HG03097 (cell line): Measurements from ENCODE around the gene LITAF.
"Not testable (repeated sequence)": the region's sequence is repeated elsewhere in the genome, so short reads cannot be mapped to it uniquely, and the experiment has no call there.

Experiments used
- ATAC-seq: cut with Tn5 transposase; IDR thresholded peaks from one replicate; pipeline ENCODE4 v1.9.1; 2021; ENCODE audit not compliant: unreplicated experiment, low FRiP score

LITAF gene

DNA sequence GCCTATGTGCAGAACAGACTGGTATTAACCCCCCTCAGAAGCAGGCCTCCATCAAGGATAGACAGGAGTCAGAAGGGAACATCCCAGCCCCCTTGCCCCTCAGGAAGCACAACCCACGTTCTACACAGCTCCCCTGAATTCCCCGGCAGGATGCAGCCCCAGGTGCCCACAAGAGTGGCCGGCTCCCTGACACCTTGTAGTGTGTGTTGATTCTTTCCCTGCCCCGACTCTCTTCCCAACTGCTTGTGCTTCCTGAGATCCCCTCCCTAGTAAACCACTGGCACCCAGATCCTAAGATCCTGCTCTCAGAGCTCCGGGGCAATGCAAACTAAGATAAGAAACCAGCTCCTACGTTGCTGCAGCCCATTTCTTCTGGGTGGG, 34.8 kb upstream of the LITAF start:
- no peak for ATAC-seq

DNA sequence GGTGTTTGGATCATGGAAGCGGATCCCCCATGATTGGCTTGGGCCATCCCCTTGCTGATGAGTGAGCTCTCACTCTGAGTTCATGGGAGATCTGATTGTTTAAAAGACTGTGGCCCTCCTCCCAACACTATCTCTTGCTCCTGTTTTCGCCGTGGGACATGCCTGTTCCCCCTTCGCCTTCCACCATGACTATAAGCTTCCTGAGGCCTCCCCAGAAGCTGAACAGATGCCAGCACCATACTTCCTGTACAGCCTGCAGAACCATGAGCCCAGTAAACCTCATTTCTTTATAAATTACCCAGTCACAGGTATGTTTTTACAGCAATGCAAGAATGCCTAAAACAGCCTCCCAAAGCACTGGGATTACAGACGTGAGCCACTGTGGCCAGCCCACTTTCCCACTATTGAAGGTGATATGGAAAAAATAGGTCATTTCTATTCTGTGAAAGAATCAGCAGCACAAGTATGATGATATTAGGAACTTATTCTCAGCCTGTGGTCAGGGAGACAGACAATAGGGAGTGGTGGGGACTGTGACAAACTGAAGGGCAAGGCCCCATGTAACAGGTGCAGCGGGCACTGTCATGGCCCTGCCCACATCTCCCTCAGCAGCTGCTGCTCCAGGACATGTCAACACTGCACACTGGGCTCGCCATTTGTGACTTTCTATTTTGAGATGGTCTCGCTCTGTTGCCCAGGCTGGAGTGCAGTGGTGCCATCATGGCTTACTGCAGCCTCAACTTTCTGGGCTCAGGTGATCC, 33.7 kb upstream of the LITAF start:
- ATAC-seq: no peak

DNA sequence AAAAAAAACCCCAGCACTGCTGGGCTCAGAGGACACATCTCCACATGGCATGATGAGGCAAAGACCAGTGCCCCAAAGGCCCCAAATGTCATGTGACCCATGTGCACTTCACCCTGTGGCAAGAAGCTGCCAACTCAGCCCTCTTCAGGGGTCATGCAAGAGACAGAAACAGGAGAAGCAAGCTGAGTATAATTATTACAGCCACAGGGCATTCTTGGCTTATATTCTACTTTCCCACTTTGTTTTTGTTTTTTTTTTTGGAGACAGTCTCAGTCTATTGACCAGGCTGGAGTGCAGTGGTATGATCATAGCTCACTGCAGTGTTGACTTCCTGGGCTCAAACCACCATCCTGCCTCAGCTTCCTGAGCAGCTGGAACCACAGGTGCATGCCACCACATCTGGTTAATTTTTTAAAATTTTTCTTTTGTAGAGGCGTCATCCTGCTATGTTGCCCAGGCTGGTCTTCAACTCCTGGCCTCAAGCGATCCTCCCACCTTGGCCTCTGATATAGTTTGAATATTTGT, 32.7 kb upstream of the LITAF start:
- ATAC-seq: peak; percentile 72

DNA sequence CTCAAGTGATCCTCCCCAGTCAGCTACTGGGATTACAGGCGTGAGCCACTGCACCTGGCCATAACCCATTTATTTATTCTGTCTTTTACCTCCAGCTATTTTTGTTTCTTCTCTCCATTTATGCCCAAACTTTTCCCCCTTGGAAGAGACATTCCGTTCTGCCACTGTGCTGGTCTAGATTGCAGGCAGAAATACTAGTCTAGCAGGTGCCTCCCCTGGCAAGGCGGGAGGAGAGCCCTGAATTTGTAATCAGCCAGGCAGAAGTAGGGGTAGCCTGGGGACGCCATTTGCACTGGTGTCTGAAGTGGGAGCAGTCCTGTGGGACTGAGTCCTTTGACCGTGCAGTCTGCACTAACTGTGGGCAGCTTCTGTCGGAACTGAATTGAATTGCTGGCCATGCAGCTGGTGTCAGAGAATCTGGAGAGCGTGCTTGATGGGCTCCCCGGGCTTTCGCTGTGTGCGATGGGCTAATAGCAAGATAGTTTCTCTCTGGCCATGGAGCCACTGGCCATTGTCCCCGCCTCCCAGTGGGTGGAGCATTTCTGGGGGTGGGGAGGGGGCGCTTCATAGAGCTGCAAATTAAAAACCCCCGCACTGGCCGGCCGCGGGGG, 31.5 kb upstream of the LITAF start:
- no peak for ATAC-seq

DNA sequence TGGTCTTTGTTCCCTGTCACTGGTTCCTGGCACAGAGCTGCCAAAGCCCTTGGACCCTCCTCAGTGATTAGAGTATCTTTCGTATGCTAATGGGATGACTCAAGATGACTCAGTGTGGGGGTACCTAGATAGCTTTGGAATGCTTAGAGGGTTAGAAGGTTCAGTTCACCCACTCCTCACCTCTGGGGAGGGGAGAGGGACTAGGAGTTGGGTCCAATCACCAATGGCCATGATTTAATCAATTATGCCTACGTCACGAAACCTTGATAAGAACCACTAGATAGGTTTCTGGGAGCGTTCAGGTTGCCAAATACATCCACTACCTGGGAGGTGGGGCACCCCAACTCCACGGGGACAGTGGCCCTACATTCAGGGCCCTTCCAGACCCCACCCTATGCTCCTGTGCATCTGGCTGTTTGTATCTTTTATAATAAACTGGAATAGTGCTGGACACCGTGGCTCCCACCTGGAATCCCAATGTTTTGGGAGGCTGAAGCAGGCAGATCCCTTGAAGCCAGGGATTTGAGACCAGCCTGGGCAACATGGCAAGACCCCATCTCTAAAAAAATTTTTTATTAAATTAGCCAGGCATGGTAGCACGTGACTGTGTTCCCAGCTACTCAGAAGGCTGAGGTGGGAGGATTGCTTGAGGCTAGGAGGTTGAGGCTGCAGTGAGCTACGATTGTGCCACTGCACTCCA, 29.2 kb upstream of the LITAF start:
- no peak for ATAC-seq

DNA sequence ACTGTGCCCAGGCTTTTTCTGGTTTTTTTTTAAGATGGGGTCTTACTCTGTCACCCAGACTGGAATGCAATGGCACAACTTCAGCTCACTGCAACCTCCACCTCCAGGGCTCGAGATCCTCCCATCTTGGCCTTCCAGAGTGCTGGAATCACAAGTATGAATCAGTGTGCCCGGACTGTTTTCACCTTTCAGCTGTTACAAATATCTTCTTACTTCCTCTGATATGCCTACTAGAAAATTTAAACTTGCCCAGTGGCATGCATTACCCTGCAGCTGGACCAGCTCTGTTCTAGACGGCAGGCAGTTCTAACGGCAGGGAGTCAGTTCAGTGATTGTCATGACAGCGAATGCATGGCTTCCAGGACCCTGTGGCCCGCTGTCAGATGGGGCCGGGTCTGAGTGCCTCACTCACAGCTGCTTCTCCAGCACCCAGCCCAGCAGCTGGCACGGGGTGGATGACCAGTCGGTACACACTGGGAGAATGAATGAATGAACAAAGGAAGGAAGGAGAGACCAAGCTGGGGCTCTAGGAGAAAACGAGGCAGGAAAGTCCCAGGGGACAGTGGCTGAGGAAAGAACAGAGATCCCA, 28.0 kb upstream of the LITAF start:
- no peak for ATAC-seq

DNA sequence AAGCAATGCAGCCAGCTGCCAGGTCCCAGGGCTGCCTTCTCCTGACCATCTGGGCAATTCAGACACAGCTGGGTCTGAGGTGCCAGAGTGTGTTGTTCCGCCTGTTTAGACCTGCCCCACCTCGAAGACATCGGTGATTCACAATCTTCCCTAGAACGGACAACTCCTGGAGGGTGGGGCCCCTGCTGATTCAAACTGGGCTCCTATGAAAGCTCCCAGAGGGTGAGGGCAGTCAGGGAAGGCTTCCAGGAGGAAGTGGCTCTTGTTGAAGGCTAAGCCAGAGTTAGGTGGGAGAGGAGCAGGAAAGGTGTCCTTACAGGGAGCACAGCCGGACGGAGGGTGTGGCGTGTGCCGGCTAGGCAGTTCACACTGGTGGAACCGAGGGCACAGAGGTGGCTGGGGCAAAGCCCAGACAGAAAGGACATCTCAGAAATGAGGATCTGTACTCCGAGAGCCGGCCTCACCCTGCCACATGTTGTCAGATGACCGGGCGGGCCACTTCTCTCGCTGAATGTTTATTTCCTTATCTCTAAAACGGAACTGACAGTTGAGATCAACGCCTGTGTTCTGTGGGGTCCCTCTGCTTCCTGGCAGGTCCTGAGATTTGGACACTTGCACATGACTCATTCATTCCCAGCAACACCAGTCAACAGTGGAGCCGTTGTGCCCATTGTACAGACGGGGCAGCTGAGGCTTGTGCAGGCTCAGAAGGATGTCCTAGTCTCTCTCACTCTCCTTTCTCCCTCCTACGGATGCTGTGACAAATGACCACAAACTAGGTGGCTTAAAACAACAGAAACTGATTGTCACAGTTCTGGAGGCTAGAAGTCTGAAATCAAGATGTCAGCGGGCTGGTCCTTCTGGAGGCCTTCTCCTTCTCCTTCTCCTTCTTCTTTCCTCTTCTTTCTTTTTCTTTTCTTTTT, 26.9 kb upstream of the LITAF start:
- ATAC-seq: no peak

DNA sequence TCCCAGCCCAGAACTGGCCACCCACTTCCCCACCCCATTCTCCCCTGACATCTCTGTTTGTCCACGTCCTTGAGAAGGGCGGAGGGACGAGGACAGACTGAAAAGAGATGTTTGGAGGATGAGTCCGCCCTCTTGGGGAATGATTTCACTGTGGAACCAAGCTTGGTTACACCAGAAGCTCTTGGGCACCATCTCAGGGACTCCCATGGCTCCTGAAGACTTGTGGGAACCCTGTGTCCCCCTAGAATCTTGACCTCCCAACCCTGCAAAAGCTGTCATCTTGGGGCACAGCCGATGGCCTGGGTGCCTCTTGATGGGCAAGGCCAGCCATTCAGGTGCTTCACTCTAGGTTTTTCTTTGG, 25.9 kb upstream of the LITAF start:
- no peak for ATAC-seq

DNA sequence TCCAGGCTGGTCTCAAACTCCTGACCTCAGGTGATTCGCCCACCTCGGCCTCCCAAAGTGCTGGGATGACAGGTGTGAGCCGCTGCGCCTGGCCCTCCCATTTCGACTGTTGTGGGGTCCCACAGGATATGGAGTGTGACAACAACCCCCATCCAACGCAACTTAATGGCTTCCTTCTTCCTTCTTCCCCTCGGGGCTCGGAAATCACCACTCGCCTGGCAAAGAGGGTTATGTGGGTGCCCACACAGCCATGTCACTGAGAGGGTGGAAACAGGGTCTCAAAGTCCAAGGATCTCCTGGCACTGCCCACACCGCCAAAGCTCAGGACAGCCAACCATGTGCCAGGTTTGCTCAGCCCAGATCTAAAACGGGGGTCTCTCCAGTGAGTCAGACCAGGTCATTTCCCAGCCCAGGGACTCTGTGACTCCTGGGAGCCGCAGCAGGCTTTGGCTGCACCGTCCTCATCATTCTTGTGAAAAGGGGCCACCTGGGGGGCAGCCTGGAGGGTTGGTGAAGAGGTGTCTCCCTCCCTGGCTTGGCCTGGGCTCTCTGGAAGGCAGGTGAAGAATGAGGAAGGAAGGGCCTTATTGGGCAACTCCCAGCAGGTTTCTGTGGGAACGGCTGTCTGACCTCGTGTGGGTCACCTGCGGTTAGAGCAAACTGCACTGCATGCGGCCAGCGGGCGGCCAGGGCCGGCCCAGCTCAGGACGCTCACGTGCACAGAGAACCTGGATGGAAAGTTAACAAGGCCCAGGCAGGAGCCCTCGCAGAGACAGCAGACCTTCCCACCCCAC, 25.3 kb upstream of the LITAF start:
- ATAC-seq: no peak

DNA sequence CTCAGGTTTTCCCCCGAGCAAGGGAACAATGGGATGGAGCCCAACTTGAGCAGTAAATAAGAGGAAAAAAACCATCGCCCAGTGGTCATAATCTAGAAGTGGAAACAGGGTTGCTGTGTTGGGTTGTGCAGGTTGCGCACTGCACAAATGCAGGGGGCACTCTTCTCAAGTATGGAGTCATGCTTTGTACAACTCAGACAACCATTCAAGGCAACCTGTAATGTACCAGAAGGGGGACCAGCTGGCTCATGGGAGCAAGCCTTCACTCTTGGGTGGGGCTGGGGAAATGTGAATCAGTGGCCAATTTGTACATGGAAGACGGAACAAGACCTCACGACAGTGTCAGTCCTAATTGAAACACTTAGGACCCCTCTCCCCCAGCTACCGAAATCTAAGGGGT, 23.9 kb upstream of the LITAF start:
- no peak for ATAC-seq

DNA sequence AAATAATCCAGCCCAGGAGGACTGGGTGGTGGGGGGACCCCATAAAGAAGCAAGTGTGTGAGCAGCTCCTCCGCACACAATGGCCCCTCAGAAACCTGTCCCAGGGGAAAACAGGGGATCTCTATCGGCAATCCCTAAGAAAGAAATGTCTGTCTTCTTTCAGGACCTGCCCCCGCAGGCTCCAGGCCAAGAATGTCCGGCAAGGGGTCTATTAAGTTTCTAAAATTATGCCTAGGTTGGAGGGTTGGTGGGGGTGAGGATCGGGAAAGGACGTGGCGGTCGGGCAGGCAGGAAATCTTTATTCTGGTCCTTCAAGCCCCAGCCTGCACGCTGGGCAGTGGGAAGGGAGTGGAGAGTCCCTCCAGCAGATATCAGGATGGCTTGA, 23.4 kb upstream of the LITAF start:
- no peak for ATAC-seq

DNA sequence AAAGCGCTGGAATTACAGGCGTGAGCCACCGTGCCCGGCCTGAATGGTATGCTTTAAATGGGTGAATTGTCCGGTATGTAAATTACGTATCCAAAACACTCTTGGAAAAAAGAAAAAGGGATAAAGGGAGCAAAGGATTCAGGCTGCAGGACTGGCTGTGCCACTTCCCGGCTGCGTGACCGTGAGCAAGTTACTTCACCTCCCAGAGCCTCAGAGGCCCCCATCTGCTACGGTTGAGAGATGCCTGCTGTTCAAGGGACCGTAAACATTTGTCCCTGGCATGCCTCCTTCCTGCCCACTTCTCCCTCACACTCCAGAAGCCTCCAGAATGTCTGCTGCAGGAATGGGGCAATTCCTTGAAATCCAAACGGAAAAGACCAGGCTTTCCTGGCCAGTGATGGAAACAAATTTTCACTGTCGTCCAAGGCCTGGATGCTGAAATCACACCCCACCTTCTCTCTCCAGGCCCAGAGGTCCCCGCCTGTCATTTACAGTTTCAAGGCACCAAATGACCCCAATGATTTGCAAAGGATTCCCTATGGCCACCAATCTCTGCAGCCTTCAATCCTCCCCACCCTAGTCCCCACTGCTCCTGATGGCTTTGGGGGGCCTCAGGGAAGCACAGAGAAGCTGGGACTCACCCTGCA, 22.9 kb upstream of the LITAF start:
- ATAC-seq: no peak

DNA sequence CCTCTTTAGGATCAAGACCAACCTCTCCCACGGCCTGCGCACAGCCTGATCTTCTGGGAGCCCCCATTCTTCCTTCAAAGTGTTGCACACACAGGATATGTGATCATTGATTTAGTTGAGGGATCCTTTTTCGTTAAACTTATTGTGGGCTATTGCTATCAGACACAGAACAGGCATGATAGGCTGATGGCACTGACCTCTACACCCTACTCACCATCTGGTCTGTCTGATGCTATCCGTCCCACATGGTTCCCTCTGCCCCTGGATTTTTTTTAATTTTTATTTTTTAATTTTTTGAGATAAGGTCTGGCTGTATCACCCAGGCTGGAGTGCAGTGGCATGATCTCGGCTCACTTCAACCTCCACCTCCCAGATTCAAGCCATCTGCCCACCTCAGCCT, 19.2 kb upstream of the LITAF start:
- no peak for ATAC-seq

DNA sequence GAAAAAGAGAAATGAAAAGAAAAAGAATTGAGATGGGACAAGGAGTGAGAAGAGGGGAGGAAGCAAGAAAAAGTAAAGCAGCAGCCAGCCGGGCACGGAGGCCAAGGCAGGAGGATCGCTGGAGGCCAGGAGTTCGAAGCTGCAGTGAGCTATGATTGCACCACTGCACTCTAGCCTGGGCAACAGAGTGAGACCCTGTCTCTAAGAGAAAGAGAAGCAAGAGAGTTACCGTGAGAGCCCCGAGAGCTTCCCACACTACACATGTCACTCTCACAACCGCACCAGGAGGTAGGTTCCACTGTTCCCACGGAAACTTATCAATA, 18.8 kb upstream of the LITAF start:
- no peak for ATAC-seq

DNA sequence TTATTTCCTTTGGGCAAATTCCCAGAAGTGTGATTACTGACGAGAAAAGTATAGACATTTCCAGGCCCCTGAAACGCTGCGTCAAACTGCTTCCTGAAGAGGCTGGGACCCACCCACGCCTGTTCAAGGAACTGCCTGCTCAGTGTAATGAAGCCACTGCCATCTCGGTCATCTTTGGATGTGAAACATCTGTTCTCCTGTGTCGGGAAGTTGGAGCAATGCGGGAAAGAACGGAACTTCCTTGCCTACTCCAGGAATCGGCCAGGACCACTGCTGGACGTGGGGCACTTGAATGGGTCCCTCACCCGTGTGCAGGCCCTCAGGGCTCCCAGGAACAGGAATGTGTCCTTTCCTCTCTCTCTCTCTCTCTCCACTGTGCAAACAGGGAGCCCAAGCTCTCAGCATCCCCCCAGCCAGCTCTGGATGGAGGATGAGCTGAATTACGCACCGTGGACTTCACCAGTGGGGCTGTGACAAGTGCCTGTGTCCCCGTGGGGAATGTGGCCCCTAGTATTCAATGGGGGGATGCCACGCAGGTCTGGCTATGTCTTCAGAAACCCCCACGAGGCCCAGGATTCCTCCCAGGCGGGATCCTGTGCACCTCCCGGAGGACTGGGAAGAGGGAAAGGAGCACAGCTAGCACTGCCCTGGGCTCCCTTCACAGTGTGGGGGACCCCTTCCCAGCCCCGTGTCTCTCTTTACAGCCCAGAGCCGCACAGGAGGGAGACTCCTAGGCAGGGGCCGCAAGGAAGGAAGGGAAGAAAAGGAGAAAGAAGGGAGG, 18.3 kb upstream of the LITAF start:
- ATAC-seq: no peak

DNA sequence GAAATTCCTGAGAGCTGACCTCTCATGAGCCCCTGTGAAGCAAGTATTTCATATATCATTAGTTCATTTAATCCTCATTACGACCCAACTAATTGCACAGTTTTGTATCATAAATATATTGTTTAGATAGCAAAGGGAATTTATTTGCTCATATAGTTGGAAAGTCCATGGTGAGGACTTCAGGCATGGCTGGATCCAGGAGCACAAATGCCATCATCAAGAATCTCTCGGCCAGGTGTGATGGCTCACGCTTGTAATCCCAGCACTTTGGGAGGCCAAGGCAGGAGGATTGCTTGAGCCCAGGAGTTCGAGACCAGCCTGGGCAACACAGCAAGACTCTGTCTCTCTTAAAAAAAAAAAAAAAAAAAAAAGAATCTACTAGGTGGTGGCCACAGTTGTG, 17.6 kb upstream of the LITAF start:
- not testable (repeated sequence) for ATAC-seq

DNA sequence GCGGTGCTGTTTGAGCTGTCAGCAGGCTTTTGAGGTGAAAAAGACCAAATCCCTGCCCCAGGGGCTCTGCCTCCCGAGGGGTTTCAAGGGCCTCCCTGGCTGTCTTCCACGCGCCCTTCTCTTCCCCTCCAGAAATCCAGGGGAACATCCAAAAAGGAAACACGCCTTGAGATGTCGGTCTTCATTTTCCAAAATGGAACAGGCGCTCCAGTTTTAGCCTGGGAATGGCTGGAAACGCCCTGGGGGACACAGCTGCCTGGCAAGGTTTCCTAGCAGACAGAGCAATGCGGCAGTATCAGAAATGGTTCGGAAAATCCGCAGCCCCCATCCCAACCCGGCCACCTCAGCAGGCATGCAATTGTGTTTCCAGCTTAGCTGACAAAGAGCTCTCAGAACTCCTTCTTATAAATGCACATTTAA, 16.6 kb upstream of the LITAF start:
- ATAC-seq: no peak

DNA sequence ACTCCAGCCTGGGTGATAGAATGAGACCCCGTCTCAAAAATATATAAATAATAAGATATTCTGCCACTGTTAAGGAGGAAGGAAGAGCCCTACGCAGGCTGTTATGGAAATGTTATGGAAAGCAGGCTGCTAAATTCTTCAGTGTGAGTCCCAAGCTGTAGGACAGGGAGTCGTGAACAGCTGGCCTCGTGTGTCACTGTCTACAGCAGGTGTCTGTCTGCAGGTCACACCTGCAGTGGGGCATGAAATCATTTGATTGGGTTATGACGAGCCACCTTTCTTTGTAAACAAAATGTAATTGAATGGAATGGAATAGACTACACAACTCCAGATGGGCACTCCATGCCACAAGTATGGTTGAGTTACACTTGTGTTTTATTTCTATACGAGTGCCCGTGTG, 15.6 kb upstream of the LITAF start:
- ATAC-seq: no peak

DNA sequence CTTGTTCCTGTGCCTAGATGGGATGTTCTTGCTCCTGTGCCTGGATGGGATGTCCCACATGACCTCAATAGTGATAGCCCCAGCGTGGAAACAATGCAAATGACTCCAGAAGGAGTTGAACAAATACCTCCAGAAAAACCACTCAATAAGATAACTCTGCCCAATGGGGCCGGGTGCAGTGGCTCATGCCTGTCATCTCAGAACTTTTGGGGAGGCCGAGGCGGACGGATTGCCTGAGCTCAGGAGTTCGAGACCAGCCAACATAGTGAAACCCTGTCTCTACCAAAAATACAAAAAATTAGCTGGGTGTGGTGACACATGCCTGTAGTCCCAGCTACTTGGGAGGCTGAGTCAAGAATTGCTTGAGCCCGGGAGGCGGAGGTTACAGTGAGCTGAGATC, 15.2 kb upstream of the LITAF start:
- ATAC-seq: no peak
